Left lobe of liver (tissue), 2 donors: ENCODE data around the gene ADD1. TPM values are rescaled to one million over a fixed set of nuclear protein-coding genes. Genes with fewer than 3 reads are reported as not detected.
"Not testable (repeated sequence)": the region's sequence is repeated elsewhere in the genome, so short reads cannot be mapped to it uniquely, and the experiment has no call there.

Experiments used
- ATAC-seq: fragments of 200-7000 bp; cut with Tn5 transposase; one replicate; pipeline ENCODE4 v1.9.1; 2020; ENCODE audit warnings: mild to moderate bottlenecking, moderate library complexity
- DNase-seq: peaks from one replicate; pipeline ENCODE4 v3.0.0-alpha.2; 2020; ENCODE audit warnings: low spot score
- total RNA-seq: library from RNA; stranded (reverse); gene quantifications from one replicate; pipeline ENCODE4 v1.2.1, GENCODE V29; 2021
- donor health status: DM: no; HTN: no; CAD: no; lungs with moderate emphysema.
- donor health status: DM: no; HTN: yes; CAD: no.

The ADD1 gene
- total RNA-seq, 1 donor from 2014 or later = 113 TPM

GRCh38 chr4:2942532-2943363 lies 99.1 kb downstream of the ADD1 start:
- peak; percentile 41 for DNase-seq
- ATAC-seq = no peak

DNA sequence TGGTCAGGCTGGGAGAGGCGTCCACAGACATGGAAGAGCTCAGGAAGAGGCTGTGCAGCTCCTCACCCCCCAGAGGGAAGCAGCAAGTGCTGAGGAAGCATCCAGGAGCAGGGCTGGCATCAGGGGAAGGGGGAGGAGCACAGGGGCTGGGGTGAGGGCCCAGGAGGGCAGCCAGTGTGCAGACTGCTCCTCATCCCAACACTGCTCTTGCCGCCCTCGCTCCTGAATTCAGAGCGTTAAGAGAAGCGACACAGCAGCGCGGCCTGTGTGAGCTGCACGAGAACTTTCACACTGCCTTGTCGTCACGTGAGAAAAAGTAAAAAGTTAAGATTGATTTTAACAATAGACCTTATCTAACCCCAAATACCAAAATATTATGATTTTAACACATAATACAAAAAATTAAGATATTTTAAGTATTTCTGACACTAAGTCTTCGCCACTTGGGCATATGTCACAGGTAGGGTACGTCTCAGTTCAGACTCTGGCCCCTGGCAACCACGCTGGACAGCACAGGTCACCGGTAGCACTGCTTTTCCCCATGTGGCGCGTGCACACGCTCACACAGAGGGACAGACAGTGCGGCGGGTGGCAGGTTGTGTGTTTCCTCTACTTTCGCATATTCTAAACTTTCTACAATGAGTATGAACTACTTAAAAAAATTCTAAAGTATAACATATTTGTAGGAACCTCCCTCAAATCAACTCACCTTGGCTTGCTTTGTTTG lies 99.9 kb downstream of the ADD1 start:
- no peak for DNase-seq

GRCh38 chr4:2944091-2944482 lies 100.4 kb downstream of the ADD1 start:
- no peak for DNase-seq
- no peak for ATAC-seq

More for the DNA sequence above, 99.9 kb downstream of the ADD1 start:
- no peak for ATAC-seq

DNA sequence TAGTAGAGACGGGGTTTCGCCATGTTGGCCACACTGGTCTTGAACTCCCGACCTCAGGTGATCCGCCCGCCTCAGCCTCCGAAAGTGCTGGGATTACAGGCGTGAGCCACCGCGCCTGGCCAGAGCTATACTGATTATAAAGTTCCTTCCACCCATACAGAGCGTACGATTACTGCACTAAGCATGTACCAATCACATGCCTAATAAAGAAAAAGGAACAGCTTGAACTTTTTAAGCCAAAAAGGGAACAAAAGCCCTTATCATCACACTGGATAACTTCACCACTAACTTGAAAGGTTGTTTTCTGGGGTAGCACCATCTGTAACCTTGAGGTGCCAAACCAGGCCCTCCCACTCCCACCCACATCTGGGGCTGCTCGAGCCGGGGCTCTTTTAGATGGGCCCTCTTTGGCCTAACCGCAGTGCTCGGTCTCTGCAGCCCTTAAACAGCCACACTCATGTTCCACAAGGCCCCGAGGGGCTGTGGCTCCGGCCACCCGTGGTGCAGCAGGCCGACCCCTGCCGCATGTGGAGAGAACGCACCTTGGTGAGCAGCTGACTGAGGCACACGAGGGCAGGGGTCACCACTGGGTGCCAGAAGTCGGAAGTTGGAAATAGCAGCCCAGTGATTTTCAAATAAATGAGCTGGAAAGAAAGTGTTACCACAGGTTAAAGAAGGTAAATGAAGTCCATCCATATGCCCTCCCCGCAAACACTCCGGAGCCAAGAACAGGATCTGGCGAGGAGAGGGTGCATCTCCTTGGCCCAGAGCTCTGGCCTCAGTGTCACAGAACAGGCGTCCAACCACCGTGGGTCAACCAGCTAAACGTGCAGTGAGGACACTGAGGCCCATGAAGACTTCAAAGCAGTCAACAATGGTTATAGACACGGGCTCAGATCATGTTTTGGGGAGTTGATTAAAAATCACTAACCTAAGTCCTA lies 101.2 kb downstream of the ADD1 start:
- ATAC-seq (no peak), DNase-seq (no peak)

- peak; percentile 42 for DNase-seq
- not testable (repeated sequence) for ATAC-seq
Observed at GRCh38 chr4:2945619-2946604, 102.3 kb downstream of the ADD1 start.

GRCh38 chr4:2946812-2947600 lies 103.4 kb downstream of the ADD1 start:
- DNase-seq = peak; percentile 91
- ATAC-seq = peak; percentile 75

DNA sequence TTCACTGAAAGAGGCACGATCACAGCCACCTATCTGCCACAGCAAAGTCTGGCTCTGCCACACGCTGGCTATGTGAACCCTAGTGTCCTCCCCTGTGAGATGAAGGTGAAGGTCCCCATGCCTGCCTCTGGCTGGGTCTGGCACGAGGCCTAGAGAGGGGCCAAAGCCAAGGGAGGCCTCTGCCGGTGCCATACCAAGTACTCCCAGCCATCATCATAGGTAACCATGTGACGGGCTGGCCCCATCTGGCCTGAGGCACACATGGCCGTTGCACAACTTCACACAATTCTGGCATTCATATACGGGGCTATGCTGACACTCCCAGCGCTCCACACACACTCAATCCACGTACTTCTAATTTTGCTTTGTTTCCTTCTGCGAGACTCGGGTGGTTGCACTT lies 104.3 kb downstream of the ADD1 start:
- DNase-seq (peak; percentile 92), ATAC-seq (peak; percentile 80)

DNA sequence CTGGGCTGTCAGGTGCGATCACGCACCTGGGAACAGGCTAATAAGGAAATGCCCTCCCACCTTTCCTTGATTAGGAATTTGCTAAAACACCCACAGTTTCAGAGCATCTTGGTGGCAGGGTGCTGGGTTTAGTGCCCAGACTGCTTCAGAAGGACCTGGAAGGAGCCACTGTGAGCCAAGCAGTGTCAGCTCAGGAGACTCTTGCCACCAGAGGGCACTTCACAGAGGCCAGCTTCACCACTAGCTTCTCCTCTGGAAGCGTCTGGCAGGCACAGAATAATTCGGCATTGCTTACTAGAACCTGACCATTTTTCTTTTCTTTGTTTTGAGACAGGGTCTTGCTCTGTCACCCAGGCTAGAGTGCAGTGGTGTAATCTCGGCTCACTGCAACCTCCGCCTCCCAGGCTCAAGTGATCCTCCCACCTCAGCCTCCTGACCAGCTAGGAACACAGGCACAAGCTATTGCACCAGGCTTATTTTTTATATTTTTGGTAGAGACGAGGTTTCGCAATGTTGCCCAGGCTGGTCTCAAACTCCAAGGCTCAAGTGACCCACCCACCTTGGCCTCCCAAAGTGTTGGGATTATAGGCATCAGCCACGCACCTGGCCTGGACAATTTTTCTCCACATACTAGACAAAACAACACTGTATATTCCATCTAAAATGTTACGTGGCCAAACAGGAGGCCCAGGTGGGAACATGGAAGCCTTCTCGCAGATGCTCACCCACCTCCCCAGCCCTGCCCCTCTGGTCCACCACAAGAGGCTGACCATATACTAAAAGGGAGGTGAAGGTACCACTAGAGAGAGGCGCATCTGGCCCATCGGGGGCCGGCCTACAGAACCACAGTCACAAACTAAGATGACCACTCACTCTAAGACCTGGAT lies 105.5 kb downstream of the ADD1 start:
- ATAC-seq (peak; percentile 33), DNase-seq (no peak)

DNA sequence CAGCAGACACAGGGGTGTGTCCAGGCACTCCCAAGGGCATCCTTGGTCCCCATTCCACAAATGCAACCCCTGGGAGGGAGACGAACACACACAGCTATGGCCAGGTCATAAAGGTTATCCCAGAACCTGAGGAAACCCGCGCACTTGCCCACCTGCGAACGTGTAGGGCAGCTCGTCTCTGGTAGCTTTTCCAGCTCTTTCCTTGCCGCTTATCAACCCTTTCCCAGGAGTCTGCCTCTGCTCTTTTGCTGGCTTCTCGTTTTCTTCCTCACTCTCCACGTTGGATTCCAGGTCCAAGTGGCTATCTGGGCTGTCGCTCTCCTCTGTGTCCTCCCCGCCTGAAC lies 106.1 kb downstream of the ADD1 start:
- ATAC-seq = no peak
- DNase-seq = no peak

GRCh38 chr4:2950221-2950989 lies 106.8 kb downstream of the ADD1 start:
- DNase-seq (no peak), ATAC-seq (no peak)

DNA sequence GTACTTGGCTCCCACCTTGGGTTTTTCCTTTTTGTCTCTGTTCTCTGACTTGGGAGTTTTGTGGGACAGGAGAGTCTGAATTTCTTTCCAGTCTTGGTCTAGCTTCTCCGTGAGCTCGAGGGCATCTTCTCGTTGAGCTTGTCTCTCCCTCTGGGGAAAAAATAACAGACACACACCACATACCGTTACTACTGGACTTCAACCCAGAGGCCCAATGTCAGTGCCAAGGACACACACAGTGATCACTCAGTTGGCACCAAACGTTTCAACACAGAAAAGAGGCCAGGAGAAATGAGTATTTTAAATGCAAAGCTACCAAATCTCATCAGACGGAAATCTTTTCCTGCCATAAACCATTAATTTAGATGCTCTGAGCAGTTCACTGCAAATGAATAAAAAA lies 109.9 kb downstream of the ADD1 start:
- peak; percentile 83 for DNase-seq
- peak; percentile 83 for ATAC-seq

DNA sequence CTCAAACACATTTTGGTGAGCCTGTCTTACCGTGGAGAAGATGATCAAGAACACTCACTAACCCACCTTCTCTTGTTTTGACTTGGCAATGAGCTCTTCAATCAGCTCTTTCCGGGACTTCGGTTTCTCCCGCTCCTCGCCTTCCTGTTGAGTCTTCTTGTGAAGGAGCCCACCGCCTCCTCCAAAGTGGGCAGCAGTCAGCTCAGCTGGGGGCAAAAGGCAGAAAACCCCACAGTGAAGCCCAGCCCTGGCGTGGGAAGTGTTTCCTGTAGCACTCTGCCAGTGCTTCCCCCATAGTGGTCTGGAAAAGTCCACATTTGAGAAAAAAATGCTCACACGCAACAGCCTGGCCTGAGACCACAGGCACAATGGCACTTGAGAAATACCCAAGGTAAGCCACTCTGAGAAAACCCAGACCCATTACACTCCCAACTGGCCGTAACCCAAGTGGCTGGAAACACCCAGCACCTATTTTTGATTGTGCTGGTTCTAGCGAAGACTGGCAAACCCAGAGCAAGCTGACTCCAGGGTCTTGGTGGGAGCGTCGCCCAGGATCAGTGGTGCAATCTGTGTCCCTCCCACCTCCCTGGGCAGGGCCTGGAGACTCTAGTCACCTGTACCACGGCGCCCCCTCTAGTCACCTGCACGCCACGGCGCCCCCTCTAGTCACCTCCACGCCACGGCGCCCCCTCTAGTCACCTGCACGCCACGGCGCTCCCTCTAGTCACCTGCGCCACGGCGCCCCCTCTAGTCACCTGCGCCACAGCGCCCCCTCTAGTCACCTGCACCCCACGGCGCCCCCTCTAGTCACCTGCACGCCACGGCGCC lies 110.9 kb downstream of the ADD1 start:
- DNase-seq = peak; percentile 44
- no peak for ATAC-seq

DNA sequence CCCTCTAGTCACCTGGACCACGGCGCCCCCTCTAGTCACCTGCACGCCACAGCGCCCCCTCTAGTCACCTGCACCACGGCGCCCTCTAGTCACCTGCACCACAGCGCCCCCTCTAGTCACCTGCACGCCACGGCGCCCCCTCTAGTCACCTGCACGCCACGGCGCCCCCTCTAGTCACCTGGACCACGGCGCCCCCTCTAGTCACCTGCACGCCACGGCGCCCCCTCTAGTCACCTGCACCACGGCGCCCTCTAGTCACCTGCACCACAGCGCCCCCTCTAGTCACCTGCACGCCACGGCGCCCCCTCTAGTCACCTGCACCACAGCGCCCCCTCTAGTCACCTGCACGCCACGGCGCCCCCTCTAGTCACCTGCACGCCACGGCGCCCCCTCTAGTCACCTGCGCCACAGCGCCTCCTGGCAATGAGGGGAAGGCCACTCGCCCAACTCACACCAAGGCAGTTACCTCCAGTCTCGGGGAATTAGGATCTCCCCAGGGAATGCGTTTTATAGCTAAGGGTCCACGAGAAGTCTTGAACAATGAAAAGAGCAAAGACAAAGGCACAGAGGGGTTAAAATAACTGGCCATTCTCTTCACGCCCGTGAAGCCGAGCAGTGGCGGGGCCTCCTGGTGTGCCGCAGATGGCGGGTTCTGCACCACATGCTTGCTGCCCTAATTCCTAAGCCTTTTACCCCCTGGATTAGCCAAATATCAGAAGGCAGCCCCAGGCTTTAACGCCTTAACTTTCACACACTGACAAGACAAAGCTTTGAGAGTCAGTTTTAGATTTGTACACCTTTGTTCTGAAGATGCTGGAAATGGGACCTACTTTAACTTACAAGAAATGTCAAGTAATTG lies 111.8 kb downstream of the ADD1 start:
- ATAC-seq, DNase-seq: not testable (repeated sequence)

- DNase-seq (no peak), ATAC-seq (no peak)
Observed at GRCh38 chr4:2958446-2958845, 114.8 kb downstream of the ADD1 start.

GRCh38 chr4:2960450-2960849 lies 116.8 kb downstream of the ADD1 start:
- DNase-seq, ATAC-seq: not testable (repeated sequence)

GRCh38 chr4:2961421-2961810 lies 117.8 kb downstream of the ADD1 start:
- DNase-seq (no peak), ATAC-seq (no peak)
